ENCODE results near the gene ARRDC1. TPM values are rescaled to one million over a fixed set of nuclear protein-coding genes. Genes with fewer than 3 reads are reported as not detected.
A peak's percentile ranks its signal among the peaks of the same experiment; 100 is the strongest.

Gene ARRDC1
- total and polyA plus RNA-seq, 9 of the 15 experiments (the other 6 are each of a cell fraction or from before 2014, with no cell fraction given) = 0.21 to 45.3 (median 18.6) TPM

DNA sequence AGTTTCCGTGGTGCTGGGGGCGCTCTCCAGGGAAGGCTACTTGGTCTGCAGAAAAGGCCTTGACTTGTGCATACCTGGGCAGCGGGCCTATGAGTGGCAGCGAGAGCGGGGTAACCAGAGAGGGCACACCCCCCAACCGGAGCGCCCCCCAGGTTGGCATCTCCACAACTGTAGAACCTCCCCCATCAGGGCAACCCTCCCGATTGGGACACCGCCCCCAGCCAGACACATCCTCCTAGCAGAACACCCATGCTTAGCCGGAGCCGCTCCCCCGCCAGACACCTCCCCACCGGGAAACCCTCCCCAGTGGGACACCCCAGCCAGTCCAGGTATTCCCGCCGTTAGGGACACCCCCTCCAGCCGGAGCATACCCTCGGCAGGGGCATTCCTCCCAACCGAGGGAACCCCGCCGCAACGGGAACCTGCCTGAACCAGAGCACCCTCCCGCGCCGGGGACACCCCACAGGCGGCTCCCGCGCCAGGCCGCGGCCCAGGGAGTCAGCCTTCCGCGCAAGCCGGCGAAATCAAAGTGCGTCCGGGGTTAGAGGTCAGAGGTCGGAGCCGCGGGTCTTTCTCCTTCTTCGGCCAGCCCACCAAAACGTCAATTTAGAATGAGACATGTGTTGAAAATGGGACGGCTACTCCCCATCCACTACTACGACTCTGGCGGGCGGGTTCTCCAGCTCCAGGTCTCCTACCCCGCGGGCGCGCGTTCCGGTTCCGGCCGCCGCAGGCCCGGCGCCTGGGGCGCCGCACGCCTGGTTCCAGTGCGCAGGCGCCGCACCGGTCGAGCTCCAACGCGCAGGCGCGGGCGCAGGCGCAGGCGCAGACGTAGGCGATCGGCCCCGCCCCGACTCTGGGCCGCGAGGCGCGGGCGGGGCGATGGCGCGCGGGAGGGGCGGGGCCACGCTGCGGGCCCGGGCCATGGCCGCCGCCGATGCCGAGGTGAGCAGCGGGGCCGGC lies 12.9 kb downstream of the ARRDC1 start, which contains the start of gene EHMT1 (continued):
- peak in 1 of 2 experiments; percentile 36; a peak in 1 of 4 replicates for TF ChIP-seq KDM4B (IDR thresholded peaks at IDR 0.05; ENCODE audit: borderline replicate concordance in 2 of 2, low read depth in 1 of 2)
- TF ChIP-seq TCF3 (CRISPR knock-in tag; IDR thresholded peaks at IDR 0.05) = 0 out of 2 replicates have a peak, but pooled peaks have one; percentile 8
- TF ChIP-seq, protein P1, sequence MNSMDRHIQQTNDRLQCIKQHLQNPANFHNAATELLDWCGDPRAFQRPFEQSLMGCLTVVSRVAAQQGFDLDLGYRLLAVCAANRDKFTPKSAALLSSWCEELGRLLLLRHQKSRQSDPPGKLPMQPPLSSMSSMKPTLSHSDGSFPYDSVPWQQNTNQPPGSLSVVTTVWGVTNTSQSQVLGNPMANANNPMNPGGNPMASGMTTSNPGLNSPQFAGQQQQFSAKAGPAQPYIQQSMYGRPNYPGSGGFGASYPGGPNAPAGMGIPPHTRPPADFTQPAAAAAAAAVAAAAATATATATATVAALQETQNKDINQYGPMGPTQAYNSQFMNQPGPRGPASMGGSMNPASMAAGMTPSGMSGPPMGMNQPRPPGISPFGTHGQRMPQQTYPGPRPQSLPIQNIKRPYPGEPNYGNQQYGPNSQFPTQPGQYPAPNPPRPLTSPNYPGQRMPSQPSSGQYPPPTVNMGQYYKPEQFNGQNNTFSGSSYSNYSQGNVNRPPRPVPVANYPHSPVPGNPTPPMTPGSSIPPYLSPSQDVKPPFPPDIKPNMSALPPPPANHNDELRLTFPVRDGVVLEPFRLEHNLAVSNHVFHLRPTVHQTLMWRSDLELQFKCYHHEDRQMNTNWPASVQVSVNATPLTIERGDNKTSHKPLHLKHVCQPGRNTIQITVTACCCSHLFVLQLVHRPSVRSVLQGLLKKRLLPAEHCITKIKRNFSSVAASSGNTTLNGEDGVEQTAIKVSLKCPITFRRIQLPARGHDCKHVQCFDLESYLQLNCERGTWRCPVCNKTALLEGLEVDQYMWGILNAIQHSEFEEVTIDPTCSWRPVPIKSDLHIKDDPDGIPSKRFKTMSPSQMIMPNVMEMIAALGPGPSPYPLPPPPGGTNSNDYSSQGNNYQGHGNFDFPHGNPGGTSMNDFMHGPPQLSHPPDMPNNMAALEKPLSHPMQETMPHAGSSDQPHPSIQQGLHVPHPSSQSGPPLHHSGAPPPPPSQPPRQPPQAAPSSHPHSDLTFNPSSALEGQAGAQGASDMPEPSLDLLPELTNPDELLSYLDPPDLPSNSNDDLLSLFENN (IDR thresholded peaks at IDR 0.05; ENCODE audit: low read depth in 2 of 2, low read length in 2 of 2) = no peak
- TF ChIP-seq, protein P2, sequence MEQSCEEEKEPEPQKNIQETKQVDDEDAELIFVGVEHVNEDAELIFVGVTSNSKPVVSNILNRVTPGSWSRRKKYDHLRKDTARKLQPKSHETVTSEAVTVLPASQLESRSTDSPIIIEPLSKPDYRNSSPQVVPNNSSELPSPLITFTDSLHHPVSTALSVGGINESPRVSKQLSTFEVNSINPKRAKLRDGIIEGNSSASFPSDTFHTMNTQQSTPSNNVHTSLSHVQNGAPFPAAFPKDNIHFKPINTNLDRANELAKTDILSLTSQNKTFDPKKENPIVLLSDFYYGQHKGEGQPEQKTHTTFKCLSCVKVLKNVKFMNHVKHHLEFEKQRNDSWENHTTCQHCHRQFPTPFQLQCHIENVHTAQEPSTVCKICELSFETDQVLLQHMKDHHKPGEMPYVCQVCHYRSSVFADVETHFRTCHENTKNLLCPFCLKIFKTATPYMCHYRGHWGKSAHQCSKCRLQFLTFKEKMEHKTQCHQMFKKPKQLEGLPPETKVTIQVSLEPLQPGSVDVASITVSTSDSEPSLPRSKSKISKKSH (CRISPR knock-in tag; IDR thresholded peaks at IDR 0.05) = no peak; the same call in 1 of the 2 replicates
- no peak for TF ChIP-seq ZKSCAN3 (CRISPR knock-in tag; IDR thresholded peaks at IDR 0.05)
- TF ChIP-seq NR3C1 (CRISPR knock-in tag; IDR thresholded peaks at IDR 0.05) = no peak
- no peak for TF ChIP-seq HDGF (IDR thresholded peaks at IDR 0.05)
- no peak for TF ChIP-seq DDX20 (tag; IDR thresholded peaks at IDR 0.05; ENCODE audit: low read depth)
- TF ChIP-seq LEF1 (IDR thresholded peaks at IDR 0.05) = no peak
- no peak for TF ChIP-seq HOXB6 (CRISPR knock-in tag; IDR thresholded peaks at IDR 0.05; ENCODE audit: borderline replicate concordance)
- no peak for TF ChIP-seq ZNF778 (CRISPR knock-in tag; IDR thresholded peaks at IDR 0.05)
- no peak for TF ChIP-seq CHCHD3 (CRISPR knock-in tag; IDR thresholded peaks at IDR 0.05)
- TF ChIP-seq ZBTB7A (IDR thresholded peaks at IDR 0.05; ENCODE audit: borderline replicate concordance, control insufficient read depth, low read depth, low read length) = peak; percentile 48; the same call in 1 of the 2 replicates
- TF ChIP-seq ATF1 (CRISPR knock-in tag; IDR thresholded peaks at IDR 0.05) = peak; percentile 52
- peak; percentile 91 for TF ChIP-seq ATF1 (tag; IDR thresholded peaks at IDR 0.05)
- peak; percentile 99 for TF ChIP-seq CXXC5 (CRISPR knock-in tag; IDR thresholded peaks at IDR 0.05)
- no peak for TF ChIP-seq SREBF2 (CRISPR knock-in tag; IDR thresholded peaks at IDR 0.05)
- peak; percentile 98 for TF ChIP-seq MEIS2 (IDR thresholded peaks at IDR 0.05; ENCODE audit: partially characterized antibody)
- TF ChIP-seq, protein P3, sequence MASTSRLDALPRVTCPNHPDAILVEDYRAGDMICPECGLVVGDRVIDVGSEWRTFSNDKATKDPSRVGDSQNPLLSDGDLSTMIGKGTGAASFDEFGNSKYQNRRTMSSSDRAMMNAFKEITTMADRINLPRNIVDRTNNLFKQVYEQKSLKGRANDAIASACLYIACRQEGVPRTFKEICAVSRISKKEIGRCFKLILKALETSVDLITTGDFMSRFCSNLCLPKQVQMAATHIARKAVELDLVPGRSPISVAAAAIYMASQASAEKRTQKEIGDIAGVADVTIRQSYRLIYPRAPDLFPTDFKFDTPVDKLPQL (IDR thresholded peaks at IDR 0.05; ENCODE audit: extremely low read depth, insufficient read length) = no peak
- peak; percentile 21 to 30; a peak in 2 of 4 replicates for TF ChIP-seq FOXK2 (conservative IDR thresholded peaks at IDR 0.05 in 1 of 2, IDR thresholded peaks at IDR 0.05 in 1 of 2; ENCODE audit: low read depth in 2 of 2)
- no peak for TF ChIP-seq ZBED1 (IDR thresholded peaks at IDR 0.05)

Data from K562 (cell line).